T1000 (cell line): Measurements from ENCODE around the gene ATP12A.

Experiments used
- DNase-seq: peaks from one replicate; lab custom pipeline; 2025; ENCODE audit warnings: mixed read lengths; lab: John Stamatoyannopoulos, UW

The ATP12A gene

DNA sequence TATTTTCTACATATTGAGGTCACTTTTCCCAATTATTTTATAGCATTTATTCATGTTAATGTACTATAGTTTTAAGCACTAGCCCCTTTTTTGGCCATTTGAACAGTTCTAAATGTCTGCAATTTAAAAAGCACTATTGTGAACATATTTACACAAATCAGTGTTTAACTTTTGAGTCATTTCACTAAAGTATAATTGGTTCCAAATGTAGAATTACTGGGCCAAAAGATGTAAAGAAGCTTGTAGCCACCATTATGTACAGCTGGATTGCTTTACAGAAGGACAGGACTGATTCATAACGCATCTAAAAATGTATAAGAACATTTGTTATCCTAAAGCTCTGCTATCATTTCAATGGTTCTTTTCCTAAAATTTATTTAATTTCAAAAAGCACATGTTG is 16.6 kb upstream of the ATP12A start:
- DNase-seq: no peak

DNA sequence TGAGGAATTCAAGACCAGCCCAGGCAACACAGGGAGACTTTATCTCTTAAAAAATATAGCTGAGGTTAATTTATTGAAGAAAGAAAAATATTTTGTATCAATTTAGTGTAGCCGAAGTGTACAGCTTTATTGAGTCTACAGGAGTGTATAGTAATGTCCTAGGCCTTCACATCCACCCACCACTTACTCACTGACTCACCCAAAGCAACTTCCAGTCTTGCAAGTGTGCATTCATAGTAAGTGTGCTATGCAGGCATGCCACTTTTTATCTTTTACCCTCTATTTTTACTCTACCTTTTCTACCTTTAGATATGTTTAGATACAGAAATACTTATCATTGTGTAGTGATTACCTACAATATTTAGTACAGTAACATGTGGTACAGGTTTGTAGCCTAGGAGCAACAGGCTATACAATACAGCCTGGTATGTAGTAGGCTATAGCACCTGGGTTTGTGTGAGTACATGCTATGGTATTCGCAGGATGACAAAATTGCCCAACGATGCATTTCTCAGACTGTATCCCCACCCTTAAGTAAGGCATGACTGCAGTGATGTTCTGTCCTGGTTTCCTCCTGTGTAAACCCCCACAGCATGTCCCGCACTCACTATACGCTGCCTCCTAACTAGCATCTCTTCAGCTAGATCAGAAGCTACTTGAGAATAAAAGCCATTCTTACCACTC is 15.3 kb upstream of the ATP12A start:
- DNase-seq: no peak

GRCh38 chr13:24668511-24668910 is 11.7 kb upstream of the ATP12A start:
- no peak for DNase-seq

GRCh38 chr13:24668955-24669582 is 11.1 kb upstream of the ATP12A start:
- no peak for DNase-seq

DNA sequence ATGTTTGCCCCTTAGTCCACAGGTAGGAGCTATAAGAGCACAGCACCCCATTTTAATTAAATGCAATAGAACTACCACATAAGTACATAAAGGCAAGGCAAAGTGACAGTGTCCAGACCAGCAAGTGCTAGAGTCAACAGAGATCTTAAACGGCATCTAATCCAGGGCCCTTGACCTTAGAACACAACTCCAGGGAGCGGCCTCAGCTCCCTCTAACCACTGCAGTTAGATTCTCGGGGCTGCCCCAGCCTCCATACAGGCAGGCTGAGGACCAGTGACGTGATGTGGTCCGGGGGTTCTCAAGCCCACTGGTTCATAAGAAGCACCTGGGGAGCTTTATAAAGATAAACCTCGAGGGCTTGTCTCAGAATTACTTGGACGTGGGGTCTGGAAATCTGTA is 10.0 kb upstream of the ATP12A start:
- DNase-seq: no peak

- no peak for DNase-seq
Measured at GRCh38 chr13:24670961-24671381, 9.2 kb upstream of the ATP12A start.

GRCh38 chr13:24671386-24672113 is 8.7 kb upstream of the ATP12A start:
- no peak for DNase-seq

- DNase-seq: no peak
Measured at GRCh38 chr13:24672141-24673132, 7.8 kb upstream of the ATP12A start.

- no peak for DNase-seq
Measured at GRCh38 chr13:24675806-24676570, 4.2 kb upstream of the ATP12A start.

GRCh38 chr13:24678151-24678550 is 2.1 kb upstream of the ATP12A start:
- no peak for DNase-seq

- DNase-seq: no peak
Measured at GRCh38 chr13:24679686-24680085, 522 bp upstream of the ATP12A start.

DNA sequence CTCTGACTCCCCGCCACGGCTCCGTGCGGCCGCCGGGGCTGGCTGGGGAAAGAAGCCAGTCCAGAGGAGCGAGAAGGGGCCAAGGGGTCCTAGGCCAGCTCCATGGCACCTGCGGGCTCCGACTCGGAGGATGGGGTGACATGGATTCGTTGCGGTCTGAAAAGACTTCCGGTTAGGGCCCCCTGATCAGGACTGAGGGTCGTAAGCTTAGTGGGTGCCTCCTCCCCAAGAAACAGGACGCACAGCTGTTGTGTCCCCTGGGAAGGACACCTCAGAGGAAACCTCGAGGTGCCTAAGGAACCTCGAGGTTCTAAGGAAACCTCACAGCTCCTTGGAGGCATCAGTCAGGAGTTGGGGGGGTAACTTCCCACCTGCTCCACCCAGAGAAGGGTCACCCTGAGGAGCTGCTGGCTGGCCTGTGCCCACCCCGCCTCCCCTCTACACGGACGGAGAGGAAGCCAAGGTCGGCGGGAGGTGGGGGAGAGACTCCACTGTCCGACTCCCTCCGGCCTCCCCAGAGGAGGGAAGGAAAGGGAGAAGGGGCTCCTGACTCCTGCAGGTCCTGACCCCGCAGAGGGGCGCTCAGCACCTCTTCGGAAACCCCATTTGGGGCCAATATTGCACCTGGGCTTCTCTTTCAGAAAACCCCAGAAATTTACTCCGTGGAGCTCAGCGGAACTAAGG is 855 bp downstream of the ATP12A start:
- no peak for DNase-seq

DNA sequence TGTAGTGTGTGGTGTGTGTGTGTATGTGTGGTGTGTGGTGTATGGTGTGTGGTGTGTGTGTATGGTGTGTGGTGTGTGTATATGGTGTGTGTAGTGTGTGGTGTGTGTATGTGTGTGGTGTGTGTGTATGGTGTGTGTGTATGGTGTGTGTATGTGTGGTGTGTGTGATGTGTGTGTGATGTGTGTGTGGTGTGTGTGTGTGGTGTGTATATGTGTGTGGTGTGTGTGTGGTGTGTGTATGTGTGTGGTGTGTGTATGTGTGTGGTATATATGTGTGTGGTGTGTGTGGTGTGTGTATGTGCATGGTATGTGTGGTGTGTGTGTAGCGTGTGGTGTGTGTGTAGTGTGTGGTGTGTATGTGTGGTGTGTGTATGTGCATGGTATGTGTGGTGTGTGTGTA is 1.7 kb downstream of the ATP12A start:
- DNase-seq: no peak

GRCh38 chr13:24682353-24682752 is 2.1 kb downstream of the ATP12A start:
- no peak for DNase-seq

DNA sequence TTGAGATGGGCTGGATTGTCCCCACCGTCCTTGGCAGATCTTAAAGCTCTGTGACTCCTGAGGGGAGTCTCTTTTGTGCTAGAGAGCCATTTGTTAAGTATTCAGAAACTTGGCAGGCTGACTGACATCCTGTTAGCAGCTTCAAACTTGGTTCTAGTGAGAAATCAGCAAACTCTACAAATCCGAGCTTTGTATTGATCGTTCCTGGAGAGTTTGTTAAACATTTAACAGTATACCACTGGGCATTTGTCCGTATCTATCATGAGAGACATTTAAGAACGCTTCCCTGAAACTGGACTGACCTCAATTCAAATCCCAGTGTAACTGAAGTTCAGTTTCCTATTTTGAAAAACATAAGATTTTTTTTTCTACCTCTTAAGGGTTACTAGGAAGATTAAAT is 3.1 kb downstream of the ATP12A start:
- no peak for DNase-seq

DNA sequence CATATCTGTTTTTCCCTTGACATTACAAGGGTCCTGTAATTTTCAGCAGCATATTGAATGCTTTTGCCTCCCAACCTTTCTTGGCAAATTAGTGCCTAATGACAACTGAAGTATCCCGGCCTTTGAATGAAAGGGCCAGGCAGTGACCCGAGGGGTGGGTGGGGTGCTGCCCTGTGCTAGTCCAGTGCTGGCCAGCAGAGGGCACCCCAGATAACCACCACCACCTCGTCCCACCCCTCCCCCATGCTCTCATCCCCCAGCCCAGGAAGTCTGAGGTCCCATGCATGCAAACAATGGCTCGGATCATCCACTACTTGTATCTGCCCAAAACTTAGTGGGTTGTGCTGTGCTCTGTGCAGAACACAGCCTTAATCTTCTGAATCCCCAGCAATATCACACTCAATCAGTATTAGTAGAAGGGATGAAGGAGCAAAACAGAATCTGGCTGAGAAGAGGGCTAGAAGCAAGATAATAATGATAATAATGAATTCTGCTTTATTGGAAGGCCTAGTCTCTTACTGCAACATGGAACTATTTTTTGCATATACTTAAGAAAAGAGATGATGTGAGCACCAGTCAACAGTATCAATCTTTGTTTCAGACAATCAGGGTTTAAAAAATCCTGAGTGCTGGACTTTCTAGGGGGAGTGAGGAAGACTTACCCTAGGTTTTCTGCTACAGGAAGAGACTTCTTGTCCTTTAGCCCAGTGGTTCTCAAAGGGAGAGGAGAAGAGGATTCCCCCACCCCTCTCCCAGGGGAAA is 3.8 kb downstream of the ATP12A start:
- no peak for DNase-seq

DNA sequence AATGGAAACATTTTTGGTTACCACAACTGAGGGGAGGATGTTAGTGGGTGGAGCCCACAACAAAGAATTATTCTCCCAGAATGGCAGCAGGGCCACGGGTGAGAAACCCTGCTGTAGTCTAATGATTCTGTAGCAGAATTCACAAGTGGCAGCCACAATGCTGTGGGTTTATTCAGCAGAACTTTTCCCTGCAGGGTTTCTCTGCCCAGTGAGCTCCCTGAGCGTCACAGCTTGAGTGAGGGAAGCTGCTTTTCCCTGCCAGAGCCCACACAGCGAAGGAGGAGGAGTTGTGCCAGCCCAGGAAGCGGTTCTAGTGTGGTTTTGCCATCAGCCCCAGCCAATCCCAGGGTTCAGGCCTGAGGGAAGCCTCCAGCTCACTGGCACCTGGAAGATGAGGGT is 4.4 kb downstream of the ATP12A start:
- DNase-seq: no peak

DNA sequence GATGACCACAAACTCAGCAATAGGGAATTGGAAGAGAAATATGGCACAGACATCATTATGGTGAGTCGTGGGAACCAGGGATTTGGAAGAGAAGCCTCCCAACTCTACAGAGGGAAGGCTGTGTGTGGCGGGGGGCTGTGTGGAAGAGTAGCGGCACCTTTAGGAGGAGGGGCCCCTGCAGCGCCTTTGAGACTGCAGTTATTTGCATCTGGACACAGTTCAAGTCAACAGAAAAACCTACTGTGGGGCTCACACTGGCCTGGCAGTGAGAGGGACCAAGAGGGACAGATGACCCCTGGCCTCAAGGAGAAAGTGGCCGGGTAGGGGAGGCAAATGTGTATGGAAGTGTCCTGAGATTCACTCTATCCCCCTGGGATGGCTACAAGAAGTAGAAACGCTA is 5.1 kb downstream of the ATP12A start:
- no peak for DNase-seq

- DNase-seq: no peak
Measured at GRCh38 chr13:24687611-24688010, 7.4 kb downstream of the ATP12A start.

DNA sequence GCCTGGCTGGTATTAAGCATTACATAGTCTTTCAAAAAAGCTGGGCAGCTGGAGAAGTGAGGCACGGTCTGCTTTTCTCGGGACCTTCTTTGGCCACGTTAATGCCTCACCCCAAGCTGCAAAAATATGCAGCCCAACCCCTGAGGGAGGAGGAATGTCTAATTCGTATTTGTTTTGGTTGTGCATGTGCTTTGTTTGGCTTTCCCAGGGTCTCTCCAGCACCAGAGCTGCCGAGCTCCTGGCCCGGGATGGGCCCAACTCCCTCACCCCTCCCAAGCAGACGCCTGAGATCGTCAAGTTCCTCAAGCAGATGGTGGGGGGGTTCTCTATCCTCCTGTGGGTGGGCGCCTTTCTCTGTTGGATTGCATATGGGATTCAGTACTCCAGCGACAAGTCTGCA is 7.9 kb downstream of the ATP12A start:
- DNase-seq: no peak
